ENCODE data around the gene SLC7A5. TPM values are rescaled to one million over a fixed set of nuclear protein-coding genes. Genes with fewer than 3 reads are reported as not detected.

The SLC7A5 gene
- total RNA-seq, 2 donors from 2014 or later: 3.3 to 232 TPM

DNA sequence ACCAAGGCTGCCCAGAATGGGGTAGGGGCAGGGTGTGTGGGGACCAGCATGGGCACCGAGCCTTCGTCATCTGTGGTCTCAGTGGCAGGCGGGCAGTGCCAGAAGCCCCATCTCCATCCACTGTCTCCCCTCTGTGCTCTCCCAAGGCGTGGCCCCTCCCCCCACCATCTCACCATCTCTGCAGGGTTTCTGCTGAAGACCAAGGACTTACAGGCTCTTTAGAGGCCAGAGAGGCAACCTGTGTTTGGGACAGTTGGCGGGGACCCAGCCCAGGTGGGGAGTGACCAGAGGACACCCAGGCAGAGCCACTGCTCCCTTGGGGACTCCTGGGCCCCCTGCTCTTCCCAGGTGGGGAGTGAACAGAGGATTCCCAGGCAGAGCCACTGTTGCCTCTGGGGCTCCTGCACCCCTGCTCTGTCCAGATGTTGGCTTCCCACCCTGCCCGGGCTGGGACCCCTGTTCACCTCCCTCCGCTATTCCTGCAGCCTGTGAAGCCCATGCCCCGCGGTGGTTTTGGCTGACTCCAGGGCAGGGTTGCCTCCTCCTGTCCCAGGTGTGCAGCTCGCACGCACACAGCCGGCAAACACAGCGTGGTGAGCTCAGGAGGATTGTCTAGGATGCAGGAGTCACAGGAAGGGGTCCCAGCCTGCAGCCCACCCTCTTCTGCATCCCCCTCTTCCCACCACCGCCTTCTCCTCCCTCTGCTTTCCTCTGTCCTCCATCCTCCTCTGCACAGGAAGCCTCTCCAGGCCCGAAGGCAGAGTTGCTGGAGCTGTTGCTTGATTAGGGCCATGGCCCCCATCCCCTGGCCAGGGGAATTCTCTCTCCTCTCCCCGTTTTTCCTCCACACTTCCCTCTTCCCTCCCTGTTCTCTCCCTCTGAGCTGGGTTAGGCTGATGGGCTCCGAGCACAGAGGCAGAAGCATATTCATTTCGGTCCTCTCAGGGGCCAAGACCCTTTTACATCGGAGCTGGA, 45.0 kb downstream of the SLC7A5 start:
- H3K27me3 ChIP-seq (replicated peaks; ENCODE audit: insufficient read depth): no peaks in the 10 kb centered on the region
- no peaks in the 10 kb centered on the region for H3K36me3 ChIP-seq
- TF ChIP-seq, protein P1, sequence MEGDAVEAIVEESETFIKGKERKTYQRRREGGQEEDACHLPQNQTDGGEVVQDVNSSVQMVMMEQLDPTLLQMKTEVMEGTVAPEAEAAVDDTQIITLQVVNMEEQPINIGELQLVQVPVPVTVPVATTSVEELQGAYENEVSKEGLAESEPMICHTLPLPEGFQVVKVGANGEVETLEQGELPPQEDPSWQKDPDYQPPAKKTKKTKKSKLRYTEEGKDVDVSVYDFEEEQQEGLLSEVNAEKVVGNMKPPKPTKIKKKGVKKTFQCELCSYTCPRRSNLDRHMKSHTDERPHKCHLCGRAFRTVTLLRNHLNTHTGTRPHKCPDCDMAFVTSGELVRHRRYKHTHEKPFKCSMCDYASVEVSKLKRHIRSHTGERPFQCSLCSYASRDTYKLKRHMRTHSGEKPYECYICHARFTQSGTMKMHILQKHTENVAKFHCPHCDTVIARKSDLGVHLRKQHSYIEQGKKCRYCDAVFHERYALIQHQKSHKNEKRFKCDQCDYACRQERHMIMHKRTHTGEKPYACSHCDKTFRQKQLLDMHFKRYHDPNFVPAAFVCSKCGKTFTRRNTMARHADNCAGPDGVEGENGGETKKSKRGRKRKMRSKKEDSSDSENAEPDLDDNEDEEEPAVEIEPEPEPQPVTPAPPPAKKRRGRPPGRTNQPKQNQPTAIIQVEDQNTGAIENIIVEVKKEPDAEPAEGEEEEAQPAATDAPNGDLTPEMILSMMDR (IDR thresholded peaks at IDR 0.05): no peak
- intact Hi-C loops (cut with DNase I): no loop called here
- no peaks in the 10 kb centered on the region for H3K4me1 ChIP-seq (replicated peaks)
- no peak overlapping the region for H3K4me3 ChIP-seq
- H3K9me3 ChIP-seq: no peaks in the 10 kb centered on the region
- no peak overlapping the region for H3K27ac ChIP-seq
- no peak for DNase-seq (ENCODE audit: low spot score)
- 88% methylated on average over 19 of the region's 19 CpGs for WGBS

DNA sequence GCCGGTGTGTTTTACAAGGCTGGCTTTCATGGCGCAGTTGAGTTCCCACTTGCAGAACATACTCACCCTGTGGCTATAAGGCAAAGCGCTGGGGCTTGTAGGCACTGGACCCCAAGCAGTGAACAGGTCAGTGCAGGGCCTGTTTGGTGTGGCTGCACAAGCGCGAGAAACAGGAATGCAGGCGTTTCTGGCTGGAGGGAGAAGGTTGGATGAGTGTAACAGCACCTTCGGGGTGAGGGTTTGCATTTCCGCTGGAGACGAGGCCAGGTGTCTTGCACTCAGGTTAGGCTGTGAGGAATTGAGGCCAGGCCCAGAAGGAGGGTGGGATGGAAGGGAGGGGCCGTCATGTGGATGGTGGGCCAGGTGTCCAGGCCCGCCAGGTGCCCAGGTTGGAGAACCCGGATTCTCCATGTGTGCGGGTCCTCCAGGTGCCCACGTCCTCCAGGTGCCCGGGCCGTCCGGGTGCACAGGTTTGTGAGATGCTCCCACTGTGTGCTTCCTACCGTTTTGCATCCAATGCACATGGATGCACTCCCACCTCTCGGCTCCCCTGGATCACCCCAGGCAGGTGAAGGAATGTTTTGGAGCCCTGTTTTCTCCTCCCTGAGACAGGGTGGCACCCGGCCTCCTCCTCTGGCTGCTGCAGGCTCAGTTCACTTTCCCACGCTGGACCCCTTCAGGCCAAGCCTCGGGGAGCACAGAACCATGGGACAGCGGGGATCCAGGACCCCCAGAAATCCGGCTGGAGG, 46.0 kb downstream of the SLC7A5 start:
- no peaks in the 10 kb centered on the region for H3K9me3 ChIP-seq
- intact Hi-C loops (cut with DNase I): no loop called here
- H3K36me3 ChIP-seq: no peaks in the 10 kb centered on the region
- no peaks in the 10 kb centered on the region for H3K4me1 ChIP-seq (replicated peaks)
- no peak overlapping the region for H3K4me3 ChIP-seq
- TF ChIP-seq POLR2A (IDR thresholded peaks at IDR 0.05): no peak
- TF ChIP-seq, protein P1 (IDR thresholded peaks at IDR 0.05): no peak
- no peak for TF ChIP-seq POLR2AphosphoS5 (IDR thresholded peaks at IDR 0.05)
- H3K27me3 ChIP-seq (replicated peaks; ENCODE audit: insufficient read depth): no peaks in the 10 kb centered on the region
- WGBS: 77% methylated on average over 19 of the region's 24 CpGs
- DNase-seq (ENCODE audit: low spot score): no peak
- no peak overlapping the region for H3K27ac ChIP-seq

DNA sequence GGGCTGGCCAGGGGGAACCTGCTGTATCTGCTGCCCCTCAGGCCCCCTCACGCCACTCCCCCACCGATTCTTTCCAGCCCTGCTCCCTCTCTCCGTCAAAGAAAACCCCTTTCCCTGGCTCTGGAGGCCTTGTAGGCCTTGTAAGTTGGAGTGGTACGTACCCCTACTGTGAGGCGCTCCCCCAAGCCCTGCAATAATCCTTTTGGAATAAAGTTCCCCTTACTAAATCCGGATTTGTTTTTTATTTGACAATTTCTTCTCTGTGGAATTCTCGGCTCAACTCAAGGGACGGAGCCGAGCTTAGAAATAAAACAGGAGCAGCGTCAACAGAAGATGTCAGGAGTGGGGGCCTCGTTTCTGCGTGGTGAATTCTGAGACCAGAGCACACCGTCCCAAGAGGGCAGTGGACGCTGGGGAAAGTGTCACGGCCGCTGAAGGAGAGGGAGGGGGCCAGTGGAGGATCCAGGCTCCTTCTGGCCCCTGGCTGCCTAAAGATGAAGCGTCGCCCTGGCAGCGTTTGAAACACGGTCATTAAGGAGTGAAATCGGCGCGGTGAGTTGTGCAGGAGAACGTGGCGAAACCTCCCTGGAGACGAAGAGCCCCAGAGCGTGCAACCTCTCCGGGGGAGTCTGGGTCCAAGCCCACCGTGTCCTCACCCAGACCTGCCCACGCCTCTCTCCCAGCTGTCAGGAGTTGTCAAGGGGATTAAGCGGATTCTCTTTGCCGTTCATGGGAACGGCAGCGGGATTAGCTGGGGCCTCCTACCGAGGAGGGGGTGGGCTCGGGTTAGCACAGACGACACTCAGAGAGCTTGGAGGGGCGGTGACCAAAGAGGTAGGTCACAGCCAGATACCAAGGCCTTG, 47.0 kb downstream of the SLC7A5 start:
- intact Hi-C loops (cut with DNase I): no loop called here
- Histone ChIP-seq H3K27me3 (replicated peaks; ENCODE audit: insufficient read depth) (no peaks in the 10 kb centered on the region), H3K27ac (no peak overlapping the region), H3K36me3 (no peaks in the 10 kb centered on the region), H3K9me3 (no peaks in the 10 kb centered on the region), H3K4me3 (no peak overlapping the region), H3K4me1 (replicated peaks) (no peaks in the 10 kb centered on the region)
- DNase-seq (ENCODE audit: low spot score): no peak
- 76% methylated on average over 38 of the region's 38 CpGs for WGBS
- TF ChIP-seq POLR2A (IDR thresholded peaks at IDR 0.05): no peak
- TF ChIP-seq, protein P1 (IDR thresholded peaks at IDR 0.05): no peak
- TF ChIP-seq POLR2AphosphoS5 (IDR thresholded peaks at IDR 0.05): no peak

DNA sequence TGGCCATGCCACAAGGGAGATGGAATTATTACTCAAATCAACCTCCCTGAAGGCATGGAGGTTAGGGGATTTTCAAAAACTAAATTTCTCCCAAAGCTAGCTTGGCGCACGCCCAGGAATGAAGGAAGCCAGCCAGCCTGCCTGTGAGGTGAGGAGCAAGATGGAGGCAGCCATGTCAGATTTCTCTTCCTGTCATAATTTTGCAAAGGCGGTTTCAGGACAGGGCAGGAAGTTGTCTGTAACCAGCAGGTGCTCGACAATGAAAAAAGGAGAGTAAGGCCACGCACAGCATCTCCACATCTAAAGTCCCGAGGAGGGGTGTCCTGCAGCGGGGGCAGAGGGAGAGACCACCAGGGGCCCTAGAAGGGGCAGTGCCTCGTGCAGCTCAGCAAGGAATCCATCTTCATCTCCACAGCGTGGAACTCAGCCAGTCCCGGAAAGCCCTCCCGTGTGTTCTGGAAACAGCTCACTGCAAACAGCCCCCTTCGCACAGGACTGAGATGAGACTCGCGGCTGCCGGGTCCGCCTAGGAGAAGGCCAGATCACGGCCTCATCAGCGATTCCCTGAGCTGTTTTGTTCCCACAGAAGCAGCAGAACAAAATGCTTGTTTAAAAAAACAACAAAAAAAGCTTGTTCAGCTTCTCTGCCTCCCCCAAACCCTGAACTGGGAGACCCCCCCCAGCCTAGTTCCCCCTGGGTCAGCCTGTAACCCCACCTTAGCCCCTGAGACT, 47.8 kb downstream of the SLC7A5 start:
- Histone ChIP-seq H3K36me3 (no peaks in the 10 kb centered on the region), H3K9me3 (no peaks in the 10 kb centered on the region), H3K27me3 (replicated peaks; ENCODE audit: insufficient read depth) (no peaks in the 10 kb centered on the region), H3K4me3 (no peak overlapping the region), H3K27ac (no peak overlapping the region), H3K4me1 (replicated peaks) (no peaks in the 10 kb centered on the region)
- TF ChIP-seq, protein P1 (IDR thresholded peaks at IDR 0.05): no peak
- no peak for TF ChIP-seq POLR2A (IDR thresholded peaks at IDR 0.05)
- no peak for TF ChIP-seq POLR2AphosphoS5 (IDR thresholded peaks at IDR 0.05)
- intact Hi-C loops (cut with DNase I): no loop called here
- no peak for DNase-seq (ENCODE audit: low spot score)
- 60% methylated on average over 18 of the region's 18 CpGs for WGBS

All from prostate gland (tissue), 2 donors.